ENCODE data around the gene WNT11.

Gene WNT11

DNA sequence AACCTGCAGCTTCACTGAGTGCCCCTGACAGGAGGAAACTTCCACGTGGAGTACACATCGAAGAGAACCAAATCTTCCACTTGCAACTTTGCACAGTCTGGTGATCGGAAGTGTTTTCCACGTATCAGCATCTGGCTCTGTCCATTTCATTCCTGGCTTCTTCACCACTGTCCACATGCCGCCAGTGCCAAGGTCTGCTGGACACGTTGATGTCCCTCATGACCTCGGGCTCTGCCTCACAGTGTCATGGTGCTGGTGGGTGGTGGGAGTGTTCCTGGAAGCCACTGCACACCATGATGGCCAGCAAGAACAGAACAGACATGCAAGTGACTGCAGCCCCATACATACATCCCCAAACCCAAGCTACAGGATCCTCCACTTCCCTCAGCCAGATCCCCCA, 48.4 kb downstream of the WNT11 start:
- no peak for DNase-seq

DNA sequence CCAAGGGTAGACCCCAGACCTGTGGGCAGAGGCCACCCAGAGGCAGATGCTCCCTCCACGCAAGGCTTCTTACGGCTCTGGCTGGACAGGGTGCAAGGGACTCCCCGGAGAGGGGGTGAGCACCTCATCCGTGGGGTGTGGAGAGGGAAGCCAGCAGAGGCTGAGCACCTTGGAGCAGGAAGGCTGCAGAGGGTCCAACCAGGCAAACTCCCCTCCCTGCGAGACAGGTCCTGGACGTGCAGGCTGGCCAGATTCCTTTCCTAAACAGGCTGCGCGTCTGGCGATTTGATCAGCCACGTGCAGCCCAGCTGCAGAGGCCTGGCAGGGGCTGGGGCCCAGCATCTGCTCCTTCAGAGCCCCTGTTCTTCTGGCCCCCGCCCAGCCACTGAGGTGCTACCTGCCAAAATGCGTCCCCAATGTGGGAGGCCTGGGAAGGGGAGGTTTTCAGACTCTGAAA, 49.3 kb downstream of the WNT11 start:
- DNase-seq = no peak

DNA sequence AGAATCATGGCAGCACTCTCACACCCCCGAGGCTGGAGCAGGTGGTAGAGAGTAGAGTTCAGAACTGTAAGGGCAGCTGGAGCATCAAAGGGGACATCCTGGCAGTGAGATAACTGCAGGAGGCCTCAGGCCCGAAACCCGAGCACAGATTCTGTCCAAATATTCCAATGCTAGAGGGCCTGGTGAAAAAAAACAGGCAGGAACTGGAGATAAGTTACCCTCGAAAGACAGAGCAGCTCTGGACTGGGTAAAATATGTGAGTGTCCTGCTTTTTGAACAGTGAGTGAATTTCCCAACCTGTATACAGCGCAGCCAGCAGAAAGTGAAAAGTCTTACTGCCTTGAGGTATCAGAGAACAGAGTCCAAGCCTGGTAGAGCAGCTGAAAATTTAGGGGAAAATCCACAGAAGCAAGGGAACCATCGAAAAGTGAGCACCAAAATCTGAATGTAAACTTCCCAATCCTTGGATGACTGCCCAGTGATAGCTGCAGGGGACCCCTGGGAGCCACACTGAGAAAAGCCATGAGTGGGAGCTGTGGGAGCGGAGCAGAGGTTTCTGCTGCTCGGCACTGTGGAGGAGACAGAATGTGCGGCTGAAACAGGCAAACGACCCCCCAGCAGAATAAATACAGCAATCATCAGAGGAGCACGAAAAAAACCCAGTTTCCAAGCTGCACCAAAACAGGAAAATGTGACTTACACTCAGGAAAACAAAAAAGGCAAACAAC, 50.6 kb downstream of the WNT11 start:
- DNase-seq = no peak

DNA sequence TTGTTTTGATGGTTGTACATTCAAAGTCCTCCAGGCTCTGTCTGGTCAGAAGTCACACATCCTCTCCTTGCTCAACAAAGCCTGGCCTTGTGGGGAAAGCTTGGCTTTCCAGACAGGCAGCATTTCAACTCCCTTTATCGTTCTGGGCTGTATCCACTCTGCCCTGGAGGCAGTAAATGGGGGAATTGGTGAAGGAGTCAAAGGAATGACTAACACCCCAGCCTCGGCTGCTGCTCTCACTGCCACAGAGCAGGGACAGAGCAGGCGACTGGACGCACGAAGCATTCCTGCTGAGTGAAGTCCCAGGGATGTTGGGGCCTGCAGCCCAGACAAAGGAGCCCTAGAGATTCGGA, 52.8 kb downstream of the WNT11 start:
- peak in 3 of 56 donors; percentile 10 to 14 (median 11) for DNase-seq

DNA sequence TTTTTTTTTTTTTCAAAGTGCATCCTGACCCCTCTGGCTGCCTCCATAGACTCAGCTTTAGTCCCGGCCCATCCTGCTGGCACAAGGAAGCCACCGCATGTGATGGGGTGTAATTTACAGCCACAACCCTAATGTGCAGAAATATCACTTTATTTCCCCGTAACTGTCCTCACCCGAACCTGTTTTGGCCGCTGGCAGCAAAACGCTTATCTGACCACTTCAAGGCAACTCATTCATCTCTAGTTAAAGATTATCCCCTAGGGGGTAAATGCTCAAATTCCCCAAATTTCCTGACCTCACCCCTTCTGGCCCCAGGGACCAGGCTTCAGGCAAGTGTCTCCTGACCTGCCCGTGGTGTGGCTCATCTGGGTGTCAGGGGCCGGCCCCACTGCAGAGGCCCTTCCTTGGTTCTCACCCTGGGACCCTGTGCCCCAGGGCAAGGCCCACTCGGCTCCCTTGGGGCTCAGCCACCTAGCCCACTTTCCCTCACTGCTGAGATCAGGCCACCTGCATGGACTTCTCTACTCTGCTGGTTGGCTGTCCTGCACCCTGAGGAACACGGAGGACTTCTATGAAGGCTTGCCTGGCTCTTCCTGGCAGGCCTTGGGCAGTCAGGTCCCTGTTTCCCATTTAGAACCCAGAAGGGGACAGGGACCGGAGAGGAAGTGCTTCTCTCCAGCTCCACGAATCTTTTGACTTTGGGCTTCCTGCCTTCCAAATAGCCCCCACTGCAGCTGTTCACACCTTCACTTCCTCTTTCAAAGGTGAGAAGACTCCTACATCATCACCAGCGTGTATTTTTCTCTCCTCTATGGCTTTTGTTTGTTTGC, 53.3 kb downstream of the WNT11 start:
- DNase-seq = no peak

DNA sequence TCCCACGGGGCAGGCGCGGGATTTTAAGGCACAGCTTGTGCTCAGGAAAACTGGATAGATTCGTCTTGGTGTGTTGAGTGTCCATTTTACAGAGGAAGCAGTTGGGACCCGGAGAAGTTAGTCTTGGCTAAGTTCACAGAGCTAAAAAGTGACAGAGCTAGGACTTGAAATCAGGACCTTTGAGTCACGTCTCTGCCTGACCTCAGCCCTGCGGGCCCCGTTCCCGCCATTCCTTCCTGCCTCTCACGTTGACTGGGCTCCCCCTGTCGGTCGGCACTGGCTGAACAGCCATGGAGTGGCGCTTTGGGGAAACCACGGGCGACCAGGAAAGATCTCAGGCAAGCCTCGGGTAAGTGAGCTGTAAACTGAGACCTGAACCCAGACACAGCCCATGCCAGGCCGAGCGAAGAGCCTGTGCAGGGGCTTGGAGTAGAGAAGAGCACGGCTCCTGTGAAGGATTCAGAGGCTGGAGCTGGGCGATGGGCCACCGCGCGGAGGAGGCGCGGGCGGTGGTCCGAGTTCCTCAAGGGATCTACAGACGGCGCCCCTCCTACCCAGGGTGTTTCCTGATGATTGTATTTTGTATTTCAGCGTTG, 54.1 kb downstream of the WNT11 start:
- peak in 52 of 56 donors; percentile 8 to 90 (median 65) for DNase-seq

DNA sequence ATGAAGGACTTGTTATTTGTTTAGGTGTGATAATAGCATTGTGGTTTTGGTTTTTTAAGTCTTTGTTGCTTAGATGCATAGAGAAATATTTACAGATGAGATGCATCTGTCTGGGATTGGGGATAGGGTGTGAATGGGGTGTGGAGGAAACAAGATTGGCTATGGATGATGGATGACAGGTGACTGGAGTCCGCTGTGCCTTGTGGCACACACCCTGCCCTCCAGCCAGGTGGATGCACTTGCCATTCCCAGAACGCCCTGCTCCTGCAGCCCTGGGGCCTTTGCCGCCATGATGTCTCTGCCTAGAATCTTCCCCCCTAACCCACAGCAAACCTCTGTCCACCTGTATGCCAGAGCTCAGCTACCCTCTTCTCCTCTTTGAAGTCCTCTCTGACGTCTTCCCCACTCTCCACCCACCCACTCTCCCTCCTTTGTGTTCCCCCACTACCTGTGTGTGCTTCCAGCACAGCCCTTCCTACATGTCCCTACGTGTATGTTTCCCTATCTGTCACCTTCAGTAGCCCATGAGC, 54.7 kb downstream of the WNT11 start:
- no peak for DNase-seq

DNA sequence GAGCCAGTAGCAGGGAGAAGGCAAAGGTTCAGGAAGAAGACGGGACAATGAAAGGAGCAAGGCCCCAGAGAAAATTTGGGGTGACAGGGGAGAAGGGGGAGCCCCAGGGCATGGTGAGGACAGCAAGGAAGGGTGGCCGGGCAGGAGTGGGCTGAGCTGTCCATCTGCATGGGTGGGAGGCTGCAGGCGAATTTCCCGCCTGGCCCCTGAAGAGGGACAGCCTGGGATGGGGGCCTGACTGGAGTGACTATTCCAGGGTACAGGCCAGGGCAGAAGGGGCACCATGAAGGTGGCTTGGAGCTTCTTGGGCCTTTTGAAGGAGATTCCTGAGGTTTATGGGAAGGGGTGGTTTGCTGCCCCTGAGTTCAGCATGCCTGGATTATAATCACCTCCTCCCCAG, 56.2 kb downstream of the WNT11 start:
- DNase-seq = no peak

DNA sequence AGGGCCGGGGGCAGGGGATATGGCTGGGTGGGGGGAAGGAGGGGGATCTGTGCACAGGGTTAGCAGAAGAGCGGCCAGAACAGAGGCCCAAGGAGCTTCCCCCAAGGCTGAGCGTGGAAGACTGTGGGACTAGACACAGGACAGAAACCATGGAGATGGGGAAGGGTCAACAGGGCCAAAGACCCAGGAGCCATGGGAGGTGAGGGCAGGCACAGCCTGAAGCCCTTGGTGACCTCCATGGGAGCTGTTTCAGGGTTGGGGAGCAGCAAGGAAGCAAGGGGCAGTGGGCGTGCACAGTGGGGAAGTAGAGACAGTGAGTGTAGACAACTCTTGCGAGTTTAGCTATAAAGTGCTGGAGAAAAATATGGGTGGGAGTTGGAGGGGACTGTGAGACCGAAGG, 56.6 kb downstream of the WNT11 start:
- no peak for DNase-seq

DNA sequence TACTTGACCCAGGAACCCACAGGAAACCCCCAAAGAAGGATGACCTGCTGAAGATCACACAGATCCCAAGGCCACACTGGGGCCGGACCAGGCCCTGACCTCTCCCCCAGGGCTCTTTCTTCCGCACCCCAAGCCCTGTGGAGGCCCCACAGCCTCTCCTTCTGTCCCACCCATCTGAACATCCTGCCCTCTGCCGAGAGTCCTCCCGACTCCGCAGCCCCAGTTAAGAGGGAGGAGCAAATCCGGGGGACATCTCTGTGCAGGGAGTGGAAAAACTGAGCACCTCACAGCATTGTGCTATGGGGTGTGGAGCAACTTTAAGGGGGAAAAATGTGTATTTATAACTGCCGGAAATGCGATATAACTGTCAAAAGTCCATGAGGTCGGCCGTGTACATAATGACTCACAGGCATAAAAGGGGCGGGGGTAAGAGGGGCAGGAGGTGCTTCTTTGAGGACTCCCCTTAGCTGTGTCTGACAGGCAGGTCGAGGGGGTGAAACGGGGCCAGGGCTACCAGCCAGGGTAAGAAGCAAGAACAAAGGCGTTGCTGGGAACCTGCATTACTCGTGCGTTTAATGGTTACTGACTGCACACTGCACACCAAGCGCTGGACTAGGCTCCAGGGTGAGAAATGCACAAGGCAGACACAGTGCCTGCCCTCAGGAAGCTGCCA, 57.2 kb downstream of the WNT11 start:
- DNase-seq = no peak

DNA sequence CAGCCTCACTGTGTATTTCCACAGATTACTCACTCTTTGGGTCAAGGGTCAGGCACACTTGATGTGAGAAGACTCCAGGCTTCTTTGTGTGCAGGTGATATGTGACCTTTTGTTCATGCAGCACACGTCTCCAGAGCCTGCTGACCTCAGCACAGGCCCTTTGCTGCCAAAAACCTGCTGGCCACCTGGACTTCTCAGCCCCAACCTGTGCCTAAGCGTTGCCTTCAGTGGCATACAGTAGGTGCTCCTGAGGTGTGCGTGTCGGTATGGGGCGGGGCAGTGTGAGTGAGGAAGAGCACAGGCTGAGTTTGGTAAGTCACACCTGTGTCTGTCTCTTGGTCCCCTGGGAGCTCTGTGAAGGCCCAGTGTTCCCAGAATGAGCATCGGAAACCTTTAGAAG, 58.1 kb downstream of the WNT11 start:
- no peak for DNase-seq

DNA sequence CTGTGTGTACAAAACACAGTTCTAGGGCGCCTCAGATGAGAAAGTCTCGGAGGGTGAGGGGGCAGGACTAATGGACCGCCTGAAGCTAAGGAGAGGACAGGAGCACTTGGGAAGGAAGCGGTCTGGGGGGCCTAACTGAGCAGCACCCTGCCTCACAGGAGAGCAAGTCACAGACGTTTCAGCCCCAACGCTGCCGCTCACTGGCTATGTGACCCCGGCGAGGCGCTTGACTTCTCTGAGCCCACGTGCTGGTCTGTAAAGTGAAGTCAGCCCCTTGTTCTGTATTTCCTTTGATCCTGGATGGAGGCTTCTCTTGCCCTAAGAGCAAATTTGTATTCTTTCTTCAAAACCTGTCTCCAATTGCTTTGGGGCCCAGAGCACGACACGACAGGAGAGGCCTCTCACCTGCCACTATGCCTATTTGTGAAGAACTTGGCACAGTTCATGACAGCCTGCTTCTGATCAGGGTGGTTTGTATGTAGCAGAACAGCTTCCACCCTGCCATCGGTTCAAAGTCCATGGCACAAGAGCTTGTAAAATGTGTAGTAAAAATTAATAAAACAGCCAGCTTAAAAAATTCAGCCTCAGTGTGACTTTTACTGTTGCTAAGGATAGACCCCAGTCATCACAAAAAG, 59.1 kb downstream of the WNT11 start:
- DNase-seq = no peak

DNA sequence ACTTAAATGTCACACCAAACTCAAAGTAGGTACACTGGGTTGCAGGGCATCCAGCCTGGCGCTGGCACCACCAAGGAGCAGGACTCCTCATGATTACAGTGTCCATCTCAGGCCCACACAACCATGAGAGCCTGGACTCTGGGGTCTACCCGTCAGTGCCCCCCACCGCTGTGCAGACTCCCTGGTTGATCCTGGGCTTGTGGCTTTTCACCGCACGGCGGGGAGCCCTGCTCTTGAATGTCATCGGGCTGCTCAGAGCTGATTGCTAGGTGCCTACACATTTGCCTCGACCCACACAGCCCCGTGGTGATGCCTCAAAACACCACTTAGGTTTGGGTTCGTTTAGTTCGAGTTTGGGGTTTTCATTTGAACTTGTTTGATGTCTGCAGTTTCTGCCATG, 63.0 kb downstream of the WNT11 start:
- DNase-seq = no peak

DNA sequence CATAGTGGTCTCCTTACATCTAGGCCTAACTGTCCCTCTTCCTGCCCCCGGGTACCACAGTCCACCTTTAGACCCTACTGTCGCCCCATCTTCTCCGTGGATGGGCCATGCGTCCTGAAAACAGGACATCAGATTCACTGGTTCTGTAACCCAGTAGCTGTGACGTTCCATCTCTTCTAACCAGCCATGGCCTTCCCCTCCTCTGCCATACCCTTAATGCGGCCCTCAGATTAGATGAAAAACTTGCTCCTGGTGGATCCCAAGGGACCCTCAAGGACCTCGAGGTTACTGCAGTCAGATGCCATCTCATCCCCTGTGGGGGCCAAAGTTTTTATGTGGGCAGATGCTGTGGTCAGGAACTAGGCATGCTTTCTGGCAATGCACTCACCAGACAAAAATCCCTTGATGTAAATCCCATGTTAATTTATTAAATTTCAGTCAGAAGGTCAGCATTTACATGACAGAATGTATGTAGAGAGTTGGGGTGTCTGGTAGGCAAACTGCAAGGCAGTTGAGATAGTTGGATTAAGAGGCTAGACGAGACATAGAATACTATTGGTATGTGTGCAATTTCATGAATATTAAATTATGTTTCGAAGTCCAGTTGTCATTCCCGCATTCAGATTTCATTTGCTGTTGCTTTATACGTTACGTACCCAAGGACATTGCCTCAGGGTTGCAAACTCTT, 64.3 kb downstream of the WNT11 start:
- no peak for DNase-seq

DNA sequence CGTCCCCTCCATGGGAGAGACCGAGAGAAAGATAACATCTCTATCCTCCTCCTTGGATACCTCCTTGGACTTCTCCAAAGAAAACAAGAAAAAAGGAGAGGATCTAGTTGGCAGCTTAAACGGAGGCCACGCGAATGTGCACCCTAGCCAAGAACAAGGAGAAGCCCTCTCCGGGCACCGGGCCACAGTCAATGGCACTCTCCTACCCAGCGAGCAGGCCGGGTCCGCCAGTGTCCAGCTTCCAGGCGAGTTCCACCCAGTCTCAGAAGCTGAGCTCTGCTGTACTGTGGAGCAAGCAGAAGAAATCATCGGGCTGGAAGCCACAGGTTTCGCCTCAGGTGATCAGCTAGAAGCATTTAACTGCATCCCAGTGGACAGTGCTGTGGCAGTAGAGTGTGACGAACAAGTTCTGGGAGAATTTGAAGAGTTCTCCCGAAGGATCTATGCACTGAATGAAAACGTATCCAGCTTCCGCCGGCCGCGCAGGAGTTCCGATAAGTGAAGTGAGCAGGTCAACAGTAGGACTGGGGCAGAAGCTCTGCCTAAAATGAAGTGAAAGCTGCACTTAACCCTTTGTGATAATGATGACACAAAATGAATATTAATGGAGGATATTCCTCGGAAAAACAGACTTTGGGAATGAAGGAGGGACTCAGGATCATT, 65.3 kb downstream of the WNT11 start:
- DNase-seq = peak in 21 of 56 donors; percentile 9 to 63 (median 24)

DNA sequence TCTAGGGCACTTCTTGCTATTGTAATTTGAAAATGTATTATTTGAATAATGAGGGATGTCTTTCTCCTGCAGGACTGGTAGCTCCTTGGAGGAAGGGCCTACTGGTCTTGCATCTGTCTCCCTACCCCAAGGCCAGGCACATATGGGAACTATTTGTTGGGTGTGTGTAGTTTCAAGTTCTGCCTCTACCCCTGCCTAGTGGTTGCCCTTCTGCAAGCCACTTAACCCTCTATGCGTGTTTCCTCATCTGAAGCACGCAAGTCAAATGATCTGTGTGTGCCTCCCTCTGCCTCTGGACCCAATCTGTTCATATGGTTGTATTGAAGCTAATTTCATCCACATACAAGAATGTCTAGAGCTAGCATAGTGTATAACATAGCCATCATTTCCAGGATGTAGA, 67.0 kb downstream of the WNT11 start:
- DNase-seq = no peak

Measured in nucleus accumbens (tissue), 56 donors.